Activated T-helper 17 cell treated with anti-CD3 and anti-CD28 coated beads, Interleukin-2, amount 50 U/mL, for 72 hours (primary cell): ENCODE measurements around the gene GJB1. TPM values are rescaled to one million over a fixed set of nuclear protein-coding genes. Genes with fewer than 3 reads are reported as not detected.
"Not testable (repeated sequence)": the region's sequence is repeated elsewhere in the genome, so short reads cannot be mapped to it uniquely, and the experiment has no call there.

Experiments used
- ATAC-seq: fragments of 150-1000 bp; cut with Tn5 transposase; replicated peaks from 2 replicates; pipeline ENCODE4 v1.10.0; 2021; ENCODE audit warnings: mild to moderate bottlenecking, moderate library complexity
- H3K27ac Mint-ChIP-seq: one replicate; pipeline ENCODE4 v1.8.0; 2022; ENCODE audit warnings: mixed read lengths
- H3K27me3 Mint-ChIP-seq: one replicate; pipeline ENCODE4 v1.8.0; 2022; ENCODE audit warnings: mixed read lengths
- H3K36me3 Mint-ChIP-seq: one replicate; pipeline ENCODE4 v1.8.0; 2022; ENCODE audit warnings: low read depth, mild to moderate bottlenecking, mixed read lengths
- H3K4me1 Mint-ChIP-seq: one replicate; pipeline ENCODE4 v1.8.0; 2022; ENCODE audit warnings: mixed read lengths
- H3K4me3 Mint-ChIP-seq: one replicate; pipeline ENCODE4 v1.8.0; 2022; ENCODE audit warnings: mild to moderate bottlenecking, mixed read lengths
- H3K9me3 Mint-ChIP-seq: one replicate; pipeline ENCODE4 v1.8.0; 2022; ENCODE audit warnings: mixed read lengths
- total RNA-seq, 2 donors: library from RNA; stranded (reverse); gene quantifications; one replicate each; pipeline ENCODE4 v1.2.3, GENCODE V29; 2022

The GJB1 gene
- total RNA-seq, 2 donors from 2014 or later: 0.21 TPM; not detected in 1

DNA sequence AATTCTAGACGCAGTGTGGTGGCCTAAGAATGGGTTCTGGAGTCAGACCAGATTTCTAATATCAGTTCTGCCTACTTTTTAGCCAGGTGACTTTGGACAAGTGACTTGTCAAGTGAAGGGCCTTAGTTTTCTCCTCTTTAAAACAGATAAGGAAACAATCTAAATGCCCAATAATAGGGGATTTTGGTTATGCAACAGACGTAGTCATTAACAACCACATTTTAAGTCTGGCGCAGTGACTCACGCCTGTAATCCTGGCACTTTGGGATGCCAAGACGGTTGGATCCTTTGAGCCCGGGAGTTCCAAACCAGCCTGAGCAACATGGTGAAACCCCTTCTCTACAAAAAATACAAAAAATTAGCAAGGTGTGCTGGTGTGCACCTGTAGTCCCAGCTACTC, 33.0 kb downstream of the GJB1 start:
- Mint-ChIP-seq H3K4me3 (peak overlapping the region; percentile 74), H3K27ac (peak overlapping the region; percentile 75), H3K9me3 (no peaks in the 10 kb centered on the region), H3K4me1 (peaks cover 9% of the 10 kb centered on the region), H3K27me3 (no peaks in the 10 kb centered on the region), H3K36me3 (no peaks in the 10 kb centered on the region)
- ATAC-seq: no peak

DNA sequence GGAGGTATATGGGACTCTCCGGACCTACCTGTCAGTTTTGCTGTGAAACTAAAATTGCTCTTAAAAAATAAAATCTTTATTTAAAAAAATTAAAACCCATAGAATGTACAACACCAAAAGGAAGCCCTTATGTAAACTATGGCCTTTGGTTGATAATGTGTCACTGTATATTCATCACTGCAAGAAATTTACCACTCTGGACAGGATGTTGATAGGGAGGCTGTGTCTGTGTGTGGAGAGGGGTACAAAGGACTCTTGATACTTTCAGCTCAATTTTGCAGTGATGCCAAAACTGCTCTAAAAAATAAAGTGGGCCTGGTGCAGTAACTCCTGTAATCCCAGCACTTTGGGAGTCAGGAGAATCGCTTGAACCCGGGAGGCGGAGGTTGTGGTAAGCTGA, 33.8 kb downstream of the GJB1 start:
- H3K36me3 Mint-ChIP-seq: no peaks in the 10 kb centered on the region
- H3K4me3 Mint-ChIP-seq: no peak overlapping the region
- H3K27me3 Mint-ChIP-seq: no peaks in the 10 kb centered on the region
- no peaks in the 10 kb centered on the region for H3K9me3 Mint-ChIP-seq
- peaks cover 7% of the 10 kb centered on the region for H3K4me1 Mint-ChIP-seq
- ATAC-seq: no peak
- H3K27ac Mint-ChIP-seq: no peak overlapping the region

DNA sequence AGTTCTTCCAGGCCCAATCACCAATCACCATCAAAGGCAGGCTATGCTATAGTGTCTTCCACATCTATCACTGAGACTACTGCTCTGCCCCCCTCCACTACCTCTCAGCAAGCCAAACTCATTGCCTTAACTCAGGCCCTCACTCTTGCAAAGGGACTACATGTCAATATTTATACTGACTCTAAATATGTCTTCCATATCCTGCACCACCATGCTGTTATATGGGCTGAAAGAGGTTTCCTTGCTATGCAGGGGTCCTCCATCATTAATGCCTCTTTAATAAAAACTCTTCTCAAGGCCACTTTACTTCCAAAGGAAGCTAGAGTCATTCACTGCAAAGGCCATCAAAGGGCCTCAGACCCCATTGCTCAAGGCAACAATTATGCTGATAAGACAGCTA, 45.6 kb downstream of the GJB1 start:
- not testable (repeated sequence) for H3K4me3 Mint-ChIP-seq, H3K27ac Mint-ChIP-seq, H3K4me1 Mint-ChIP-seq, ATAC-seq, H3K9me3 Mint-ChIP-seq, H3K36me3 Mint-ChIP-seq, H3K27me3 Mint-ChIP-seq

DNA sequence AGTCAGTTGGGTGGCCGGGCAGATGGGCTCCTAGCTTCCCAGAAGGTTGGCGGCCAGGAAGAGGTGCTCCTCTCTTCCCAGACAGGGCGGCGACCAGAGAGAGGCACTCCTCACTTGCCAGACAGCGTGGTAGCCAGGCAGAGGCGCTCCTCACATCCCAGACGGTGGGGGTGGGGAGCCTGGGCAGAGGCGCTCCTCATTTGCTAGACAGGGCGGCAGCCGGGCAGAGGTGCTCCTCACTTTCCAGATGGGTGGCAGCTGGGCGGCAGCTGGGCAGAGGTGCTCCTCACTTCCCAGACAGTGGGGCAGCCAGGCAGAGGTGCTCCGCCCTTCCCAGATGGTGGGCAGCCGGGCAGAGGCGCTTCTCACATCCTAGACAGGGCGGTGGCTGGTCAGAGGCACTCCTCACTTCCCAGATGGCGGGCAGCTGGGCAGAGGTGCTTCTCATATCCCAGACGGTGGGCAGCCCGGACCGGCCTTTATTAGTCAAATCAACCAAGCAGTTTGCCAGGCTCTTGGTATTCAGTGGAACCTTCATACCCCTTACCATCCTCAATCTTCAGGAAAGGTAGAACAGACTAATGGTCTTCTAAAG, 46.9 kb downstream of the GJB1 start:
- Mint-ChIP-seq H3K27ac (no peak overlapping the region), H3K4me3 (no peak overlapping the region), H3K4me1 (no peaks in the 10 kb centered on the region), H3K36me3 (no peaks in the 10 kb centered on the region), H3K27me3 (no peaks in the 10 kb centered on the region), H3K9me3 (no peaks in the 10 kb centered on the region)
- no peak for ATAC-seq

DNA sequence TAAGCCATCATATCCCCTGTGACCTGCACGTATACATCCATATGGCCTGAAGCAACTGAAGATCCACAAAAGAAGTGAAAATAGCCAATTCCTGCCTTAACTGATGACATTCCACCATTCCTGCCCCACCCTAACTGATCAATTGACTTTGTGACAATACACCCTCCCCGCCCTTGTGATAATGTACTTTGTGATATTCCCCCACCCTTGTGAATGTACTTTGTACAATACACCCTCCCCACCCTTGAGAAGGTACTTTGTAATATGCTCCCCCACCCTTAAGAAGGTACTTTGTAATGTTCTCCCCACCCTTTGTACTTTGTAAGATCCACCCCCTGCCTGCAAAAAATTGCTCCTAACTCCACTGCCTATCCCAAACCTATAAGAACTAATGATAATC, 49.3 kb downstream of the GJB1 start:
- not testable (repeated sequence) for H3K27ac Mint-ChIP-seq, H3K9me3 Mint-ChIP-seq, ATAC-seq, H3K27me3 Mint-ChIP-seq, H3K36me3 Mint-ChIP-seq, H3K4me1 Mint-ChIP-seq, H3K4me3 Mint-ChIP-seq

Other genes starting within 250 kb of the GJB1 start
- gene SNX12, start 154.9 kb upstream of the GJB1 start, total RNA-seq: 10 to 100 TPM; 47.2 to 49.0 TPM
- 10 to 100 TPM; 11.2 to 39.0 TPM for gene FOXO4, start 127.4 kb upstream of the GJB1 start, total RNA-seq
- gene CXorf65, start 116.5 kb upstream of the GJB1 start, total RNA-seq: 10 to 100 TPM; 15.1 to 36.4 TPM
- 100 to 1,000 TPM; 317 to 698 TPM for gene IL2RG, start 111.6 kb upstream of the GJB1 start, total RNA-seq
- gene MED12, start 104.6 kb upstream of the GJB1 start, total RNA-seq: 100 to 1,000 TPM in 1 of 2 donors, 10 to 100 TPM in 1; 46.2 to 144 TPM
- gene NLGN3, start 78.4 kb upstream of the GJB1 start, total RNA-seq: 1 to 10 TPM; 1.6 to 6.4 TPM
- gene ZMYM3, start 30.9 kb downstream of the GJB1 start, total RNA-seq: 10 to 100 TPM; 18.3 TPM
- 100 to 1,000 TPM; 394 to 499 TPM for gene NONO, start 60.4 kb downstream of the GJB1 start, total RNA-seq
- 1 to 10 TPM; 7.4 to 9.2 TPM for gene ITGB1BP2, start 78.5 kb downstream of the GJB1 start, total RNA-seq
- gene TAF1, start 143.1 kb downstream of the GJB1 start, total RNA-seq: 10 to 100 TPM; 31.9 to 37.2 TPM